SU-DHL-6 (cell line): ENCODE measurements around the gene KRTAP3-1.

Source experiments
- H2AFZ ChIP-seq: fragments of 200-600 bp; sonication (generic); 2 replicates; pipeline ENCODE4 v1.6.1; 2014; ENCODE audit warnings: low read depth, mild to moderate bottlenecking, moderate library complexity, mixed read lengths, antibody characterized with exemption, low read length; ENCODE audit not compliant: severe bottlenecking
- H3F3A ChIP-seq: fragments of 200-600 bp; shearing (Covaris generic); 2 replicates; pipeline ENCODE4 v1.6.0; 2016; ENCODE audit warnings: antibody characterized with exemption, mild to moderate bottlenecking; ENCODE audit not compliant: insufficient read depth
- H3K27ac ChIP-seq: fragments of 200-600 bp; sonication (generic); 2 replicates; pipeline ENCODE4 v1.5.1; 2016; ENCODE audit warnings: low read depth, mild to moderate bottlenecking, low read length, moderate library complexity, mixed read lengths
- H3K27me3 ChIP-seq: fragments of 200-600 bp; sonication (generic), shearing (Covaris generic); 2 replicates; pipeline ENCODE4 v1.6.0; 2014; ENCODE audit warnings: mild to moderate bottlenecking, low read length
- H3K36me3 ChIP-seq: fragments of 200-600 bp; sonication (generic); 2 replicates; pipeline ENCODE4 v1.6.1; 2014; ENCODE audit warnings: mild to moderate bottlenecking, low read length, mixed read lengths
- H3K4me2 ChIP-seq: fragments of 300-600, 200-600 bp; shearing (Covaris generic), sonication (generic); 2 replicates; pipeline ENCODE4 v1.6.0; 2014; ENCODE audit warnings: low read length, low read depth, mild to moderate bottlenecking; ENCODE audit not compliant: poor library complexity, severe bottlenecking
- H3K4me3 ChIP-seq: fragments of 200-600 bp; sonication (generic); 2 replicates; pipeline ENCODE4 v1.5.1; 2014; ENCODE audit warnings: antibody characterized with exemption, low read length, mild to moderate bottlenecking, mixed read lengths; ENCODE audit not compliant: insufficient read depth, poor library complexity, severe bottlenecking
- H3K79me2 ChIP-seq: fragments of 200-600 bp; sonication (generic); 2 replicates; pipeline ENCODE4 v1.6.1; 2014; ENCODE audit warnings: mild to moderate bottlenecking, low read length, moderate library complexity; ENCODE audit not compliant: insufficient read depth
- H3K9ac ChIP-seq: fragments of 200-600 bp; sonication (generic); 2 replicates; pipeline ENCODE4 v1.7.0; 2014; ENCODE audit warnings: mild to moderate bottlenecking, low read length
- H3K9me2 ChIP-seq: fragments of 200-600 bp; sonication (generic); replicated peaks from 2 replicates; pipeline ENCODE4 v1.6.1; 2014; ENCODE audit warnings: low read length; ENCODE audit not compliant: insufficient read depth
- H3K9me3 ChIP-seq: fragments of 200-600 bp; sonication (generic); 2 replicates; pipeline ENCODE4 v1.6.1; 2014; ENCODE audit warnings: low read length, mixed read lengths; ENCODE audit not compliant: insufficient read depth
- H4K20me1 ChIP-seq: fragments of 200-600 bp; sonication (generic); 2 replicates; pipeline ENCODE4 v1.6.1; 2014; ENCODE audit warnings: low read depth, mild to moderate bottlenecking, antibody characterized with exemption, low read length, moderate library complexity, mixed read lengths
- CTCF ChIP-seq: fragments of 200-600 bp; sonication (generic); IDR thresholded peaks from one replicate; pipeline ENCODE4 v1.5.1; 2017; ENCODE audit warnings: antibody characterized with exemption, mild to moderate bottlenecking, low read length, moderate library complexity; ENCODE audit not compliant: insufficient read depth, poor library complexity, severe bottlenecking
- EZH2phosphoT487 ChIP-seq: fragments of 200-600 bp; sonication (generic), shearing (Covaris generic); conservative IDR thresholded peaks from 2 replicates; pipeline ENCODE4 v1.6.1; 2018; ENCODE audit warnings: mild to moderate bottlenecking, antibody characterized with exemption, low read length, moderate library complexity, mixed read lengths

KRTAP3-1 gene

GRCh38 chr17:40963838-40964237 is 45.1 kb downstream of the KRTAP3-1 start:
- TF ChIP-seq CTCF (peak; percentile 56), EZH2phosphoT487 (no peak)
- no peaks in the 10 kb centered on the region for H3K9me2 ChIP-seq
- H4K20me1 ChIP-seq = no peaks in the 10 kb centered on the region
- no peak overlapping the region for H3K9ac ChIP-seq
- H3K79me2 ChIP-seq = no peaks in the 10 kb centered on the region
- no peaks in the 10 kb centered on the region for H3K9me3 ChIP-seq
- no peaks in the 10 kb centered on the region for H3K27me3 ChIP-seq
- H3F3A ChIP-seq = no peaks in the 10 kb centered on the region
- H2AFZ ChIP-seq = no peak overlapping the region
- H3K4me2 ChIP-seq = peak overlapping the region; percentile 8
- no peak overlapping the region for H3K4me3 ChIP-seq
- no peaks in the 10 kb centered on the region for H3K36me3 ChIP-seq
- H3K27ac ChIP-seq = no peak overlapping the region

- H3K9ac ChIP-seq = no peak overlapping the region
- TF ChIP-seq CTCF = no peak
- TF ChIP-seq EZH2phosphoT487 = no peak
- H2AFZ ChIP-seq = no peak overlapping the region
- H3K9me3 ChIP-seq = no peaks in the 10 kb centered on the region
- H3K4me2 ChIP-seq = no peak overlapping the region
- no peak overlapping the region for H3K4me3 ChIP-seq
- H3K27me3 ChIP-seq = no peaks in the 10 kb centered on the region
- no peaks in the 10 kb centered on the region for H3K79me2 ChIP-seq
- no peaks in the 10 kb centered on the region for H3K9me2 ChIP-seq
- H3K27ac ChIP-seq = no peak overlapping the region
- no peaks in the 10 kb centered on the region for H3K36me3 ChIP-seq
- no peaks in the 10 kb centered on the region for H4K20me1 ChIP-seq
- H3F3A ChIP-seq = no peaks in the 10 kb centered on the region
Observed at GRCh38 chr17:40962059-40962561, 46.8 kb downstream of the KRTAP3-1 start.

GRCh38 chr17:40961591-40961990 is 47.3 kb downstream of the KRTAP3-1 start:
- H3K9me3 ChIP-seq = no peaks in the 10 kb centered on the region
- H3K9ac ChIP-seq = no peak overlapping the region
- H3K9me2 ChIP-seq = no peaks in the 10 kb centered on the region
- H3K27ac ChIP-seq = no peak overlapping the region
- H3K27me3 ChIP-seq = no peaks in the 10 kb centered on the region
- no peaks in the 10 kb centered on the region for H3F3A ChIP-seq
- H4K20me1 ChIP-seq = no peaks in the 10 kb centered on the region
- H3K4me3 ChIP-seq = no peak overlapping the region
- no peak overlapping the region for H3K4me2 ChIP-seq
- H3K79me2 ChIP-seq = no peaks in the 10 kb centered on the region
- no peaks in the 10 kb centered on the region for H3K36me3 ChIP-seq
- TF ChIP-seq CTCF (no peak), EZH2phosphoT487 (no peak)
- no peak overlapping the region for H2AFZ ChIP-seq
